PC-3 (cell line): ENCODE data around the gene ST6GALNAC3. TPM values are rescaled to one million over a fixed set of nuclear protein-coding genes. Genes with fewer than 3 reads are reported as not detected.

Source experiments
- ATAC-seq: fragments of 200-7000 bp; cut with Tn5 transposase; 2 replicates; pipeline ENCODE4 v1.9.1; 2020; ENCODE audit warnings: mild to moderate bottlenecking, moderate library complexity
- BruUV-seq: library from RNA; stranded (reverse); fragments of 400-500 nt; replicated peaks from 2 replicates; lab custom pipeline; 2021; lab: Mats Ljungman, UMichigan
- CTCF ChIA-PET: fragments of 300-600 bp; sonication (Branson Sonifier 250); formaldehyde crosslinking; loops from one replicate; lab custom pipeline; 2022; ENCODE audit warnings: antibody characterized with exemption; lab: Charles Lee
- POLR2A ChIA-PET: fragments of 300-600 bp; sonication (Branson Sonifier 250); formaldehyde crosslinking; loops from one replicate; lab custom pipeline; 2022; ENCODE audit warnings: antibody characterized with exemption; ENCODE audit not compliant: unreplicated experiment; lab: Charles Lee
- DNase-seq: peaks from one replicate; pipeline ENCODE4 v3.0.0-alpha.2; 2015
- H2AFZ ChIP-seq: fragments of 300-600 bp; sonication (generic); 2 replicates; pipeline ENCODE4 v1.6.0; 2016; ENCODE audit warnings: antibody characterized with exemption, low read length
- H3F3A ChIP-seq: fragments of 300-600 bp; sonication (generic); one replicate; pipeline ENCODE4 v1.6.0; 2017; ENCODE audit warnings: antibody characterized with exemption, low read length, control low read depth, mild to moderate bottlenecking; ENCODE audit not compliant: unreplicated experiment
- H3K27ac ChIP-seq: fragments of 300-600 bp; sonication (generic); 2 replicates; pipeline ENCODE4 v1.5.1; 2016; ENCODE audit warnings: mild to moderate bottlenecking, low read length
- H3K27me3 ChIP-seq: fragments of 300-600 bp; sonication (generic); 2 replicates; pipeline ENCODE4 v1.6.1; 2016; ENCODE audit warnings: low read length, mixed read lengths
- H3K36me3 ChIP-seq: fragments of 300-600 bp; sonication (generic); 2 replicates; pipeline ENCODE4 v1.6.1; 2016; ENCODE audit warnings: low read depth, mixed run types, low read length, mixed read lengths
- H3K4me1 ChIP-seq: fragments of 300-600 bp; sonication (generic); 2 replicates; pipeline ENCODE4 v1.5.1; 2016; ENCODE audit warnings: low read length; ENCODE audit not compliant: insufficient read depth
- H3K4me2 ChIP-seq: fragments of 300-600 bp; sonication (generic); 2 replicates; pipeline ENCODE4 v1.6.0; 2016; ENCODE audit warnings: low read length
- H3K4me3 ChIP-seq: fragments of 300-600 bp; sonication (generic); 2 replicates; pipeline ENCODE4 v1.5.1; 2016; ENCODE audit warnings: mild to moderate bottlenecking, low read length, mixed read lengths
- H3K79me2 ChIP-seq: fragments of 300-600 bp; sonication (generic); 2 replicates; pipeline ENCODE4 v1.6.1; 2017; ENCODE audit warnings: low read length, mixed read lengths
- H3K9ac ChIP-seq: fragments of 300-600 bp; sonication (generic); 2 replicates; pipeline ENCODE4 v1.6.0; 2016; ENCODE audit warnings: mild to moderate bottlenecking, low read length
- H3K9me2 ChIP-seq: fragments of 300-600 bp; sonication (generic); replicated peaks from 2 replicates; pipeline ENCODE4 v1.6.1; 2016; ENCODE audit warnings: mixed run types, low read length, mixed read lengths
- H3K9me3 ChIP-seq: fragments of 300-600 bp; sonication (generic); 2 replicates; pipeline ENCODE4 v1.6.1; 2016; ENCODE audit warnings: low read length, mixed read lengths
- H4K20me1 ChIP-seq: fragments of 300-600 bp; sonication (generic); 2 replicates; pipeline ENCODE4 v1.6.1; 2016; ENCODE audit warnings: low read length, mixed read lengths
- EZH2 ChIP-seq: fragments of 300-600 bp; sonication (generic); IDR thresholded peaks from one replicate; pipeline ENCODE4 v1.6.1; 2017; ENCODE audit warnings: antibody characterized with exemption, mild to moderate bottlenecking, low read length; ENCODE audit not compliant: unreplicated experiment
- EZH2phosphoT487 ChIP-seq: fragments of 300-600 bp; sonication (generic); IDR thresholded peaks from 2 replicates; pipeline ENCODE4 v1.6.1; 2018; ENCODE audit warnings: mild to moderate bottlenecking, antibody characterized with exemption, low read length, borderline replicate concordance
- intact Hi-C: fragments of 100-400 bp; cut with micrococcal nuclease; formaldehyde crosslinking; loops from 2 replicates; pipeline ENCODE4 v1.9.0; 2023
- total RNA-seq: library from RNA; depleted of rRNA; stranded (reverse); fragments of >200 nt; gene quantifications from 2 replicates; pipeline ENCODE4 v1.2.3, GENCODE V29; 2014
- TF ChIP-seq, protein P1 (sequence below): fragments of 300-600 bp; sonication (generic); conservative IDR thresholded peaks from 2 replicates; pipeline ENCODE4 v1.5.1; 2017; ENCODE audit warnings: antibody characterized with exemption, low read depth, mild to moderate bottlenecking, low read length

ST6GALNAC3 gene
- total RNA-seq, 1 experiment from 2014 or later = not detected

DNA sequence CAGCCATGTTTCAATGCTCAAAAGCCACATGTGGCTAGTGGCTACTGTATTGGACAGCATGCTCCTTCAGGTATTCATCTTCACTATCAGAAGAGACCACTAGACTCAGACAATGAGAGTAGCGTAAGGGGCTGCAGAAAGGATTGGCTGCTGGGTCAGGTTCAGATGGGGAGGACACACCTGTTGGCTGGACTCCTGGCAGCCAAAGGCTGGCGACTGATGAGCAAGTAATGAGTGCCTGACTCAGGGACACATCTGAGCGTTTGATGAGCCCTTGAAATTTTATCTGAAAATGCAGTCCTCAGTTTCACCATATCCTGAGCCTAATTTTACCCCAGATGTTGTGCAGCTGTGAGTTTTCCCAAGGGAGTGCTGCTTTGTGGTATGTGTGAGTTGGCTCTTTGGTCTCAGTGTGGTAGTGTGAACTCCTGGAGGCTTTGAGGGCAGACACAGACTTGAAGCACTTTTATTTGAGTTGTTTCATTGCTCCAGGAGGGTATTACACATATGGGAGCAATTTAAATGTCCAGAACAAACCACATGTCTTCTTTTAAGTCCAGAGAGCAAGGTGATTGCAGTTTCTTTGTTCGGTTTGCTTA, 9.6 kb downstream of the ST6GALNAC3 start:
- H2AFZ ChIP-seq = no peak overlapping the region
- H3K36me3 ChIP-seq = no peaks in the 10 kb centered on the region
- H3K27ac ChIP-seq = no peak overlapping the region
- no peak overlapping the region for H3K4me2 ChIP-seq
- H3K9ac ChIP-seq = no peak overlapping the region
- TF ChIP-seq EZH2phosphoT487 (no peak), EZH2 (no peak)
- TF ChIP-seq, protein P1, sequence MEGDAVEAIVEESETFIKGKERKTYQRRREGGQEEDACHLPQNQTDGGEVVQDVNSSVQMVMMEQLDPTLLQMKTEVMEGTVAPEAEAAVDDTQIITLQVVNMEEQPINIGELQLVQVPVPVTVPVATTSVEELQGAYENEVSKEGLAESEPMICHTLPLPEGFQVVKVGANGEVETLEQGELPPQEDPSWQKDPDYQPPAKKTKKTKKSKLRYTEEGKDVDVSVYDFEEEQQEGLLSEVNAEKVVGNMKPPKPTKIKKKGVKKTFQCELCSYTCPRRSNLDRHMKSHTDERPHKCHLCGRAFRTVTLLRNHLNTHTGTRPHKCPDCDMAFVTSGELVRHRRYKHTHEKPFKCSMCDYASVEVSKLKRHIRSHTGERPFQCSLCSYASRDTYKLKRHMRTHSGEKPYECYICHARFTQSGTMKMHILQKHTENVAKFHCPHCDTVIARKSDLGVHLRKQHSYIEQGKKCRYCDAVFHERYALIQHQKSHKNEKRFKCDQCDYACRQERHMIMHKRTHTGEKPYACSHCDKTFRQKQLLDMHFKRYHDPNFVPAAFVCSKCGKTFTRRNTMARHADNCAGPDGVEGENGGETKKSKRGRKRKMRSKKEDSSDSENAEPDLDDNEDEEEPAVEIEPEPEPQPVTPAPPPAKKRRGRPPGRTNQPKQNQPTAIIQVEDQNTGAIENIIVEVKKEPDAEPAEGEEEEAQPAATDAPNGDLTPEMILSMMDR = no peak
- no TSS peak for BruUV-seq
- H3K79me2 ChIP-seq = no peaks in the 10 kb centered on the region
- no peak for ATAC-seq
- no peak for DNase-seq
- H3K9me3 ChIP-seq = no peaks in the 10 kb centered on the region
- H3K4me1 ChIP-seq = no peaks in the 10 kb centered on the region
- no peaks in the 10 kb centered on the region for H4K20me1 ChIP-seq
- intact Hi-C loops = no loop called here
- H3F3A ChIP-seq = no peaks in the 10 kb centered on the region
- H3K27me3 ChIP-seq = peaks cover 33% of the 10 kb centered on the region
- no peaks in the 10 kb centered on the region for H3K9me2 ChIP-seq
- no peak overlapping the region for H3K4me3 ChIP-seq
- CTCF ChIA-PET = no interaction called here
- POLR2A ChIA-PET = no interaction called here

DNA sequence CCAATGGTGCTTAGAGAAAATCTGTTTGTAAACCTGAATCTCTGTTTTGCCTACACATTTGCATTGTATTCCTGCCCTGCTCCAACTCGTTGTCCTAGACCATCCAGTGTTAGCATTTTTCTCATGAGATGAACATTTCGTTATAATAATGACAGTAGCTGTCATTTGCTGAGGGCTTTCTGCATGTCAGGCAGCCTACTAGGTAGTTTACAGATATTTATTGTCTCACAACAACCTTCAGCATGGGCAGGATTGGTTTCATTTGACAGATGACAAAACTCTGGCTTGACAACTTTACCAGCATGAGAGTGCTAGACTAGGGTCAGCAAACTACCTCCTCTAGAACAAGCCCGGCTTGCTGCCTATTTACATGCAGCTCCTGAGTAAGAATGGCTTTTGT, 10.1 kb downstream of the ST6GALNAC3 start:
- Histone ChIP-seq H3K27ac (no peak overlapping the region), H3K4me1 (no peaks in the 10 kb centered on the region), H3K4me3 (no peak overlapping the region), H3K79me2 (no peaks in the 10 kb centered on the region), H4K20me1 (no peaks in the 10 kb centered on the region), H3K27me3 (peaks cover 36% of the 10 kb centered on the region), H3K4me2 (no peak overlapping the region), H3K36me3 (no peaks in the 10 kb centered on the region), H3K9me3 (no peaks in the 10 kb centered on the region), H3K9me2 (no peaks in the 10 kb centered on the region), H2AFZ (no peak overlapping the region), H3K9ac (no peak overlapping the region), H3F3A (no peaks in the 10 kb centered on the region)
- intact Hi-C loops = no loop called here
- BruUV-seq = no TSS peak
- TF ChIP-seq EZH2 (no peak), EZH2phosphoT487 (no peak)
- TF ChIP-seq, protein P1 = no peak
- no peak for ATAC-seq
- no peak for DNase-seq
- ChIA-PET POLR2A (no interaction called here), CTCF (no interaction called here)

- Histone ChIP-seq H3F3A (no peaks in the 10 kb centered on the region), H3K27me3 (peaks cover 30% of the 10 kb centered on the region), H3K27ac (no peak overlapping the region), H4K20me1 (no peaks in the 10 kb centered on the region), H3K4me3 (no peak overlapping the region), H3K4me1 (no peaks in the 10 kb centered on the region), H3K9ac (no peak overlapping the region), H3K4me2 (no peak overlapping the region), H3K9me2 (no peaks in the 10 kb centered on the region), H3K9me3 (no peaks in the 10 kb centered on the region), H3K36me3 (no peaks in the 10 kb centered on the region), H3K79me2 (no peaks in the 10 kb centered on the region), H2AFZ (no peak overlapping the region)
- TF ChIP-seq EZH2 = no peak
- ATAC-seq = no peak
- intact Hi-C loops = no loop called here
- no peak for DNase-seq
- CTCF ChIA-PET = no interaction called here
- POLR2A ChIA-PET = no interaction called here
- BruUV-seq = no TSS peak
These were observed 11.6 kb downstream of the ST6GALNAC3 start for GRCh38 chr1:76086109-76086508.
